ENCODE measurements around the gene AUTS2. TPM values are rescaled to one million over a fixed set of nuclear protein-coding genes. Genes with fewer than 3 reads are reported as not detected.

The AUTS2 gene
- total and polyA plus RNA-seq, 9 of the 15 experiments (the other 6 are each of a cell fraction or from before 2014, with no cell fraction given), result 0.58 TPM; not detected in 8

DNA sequence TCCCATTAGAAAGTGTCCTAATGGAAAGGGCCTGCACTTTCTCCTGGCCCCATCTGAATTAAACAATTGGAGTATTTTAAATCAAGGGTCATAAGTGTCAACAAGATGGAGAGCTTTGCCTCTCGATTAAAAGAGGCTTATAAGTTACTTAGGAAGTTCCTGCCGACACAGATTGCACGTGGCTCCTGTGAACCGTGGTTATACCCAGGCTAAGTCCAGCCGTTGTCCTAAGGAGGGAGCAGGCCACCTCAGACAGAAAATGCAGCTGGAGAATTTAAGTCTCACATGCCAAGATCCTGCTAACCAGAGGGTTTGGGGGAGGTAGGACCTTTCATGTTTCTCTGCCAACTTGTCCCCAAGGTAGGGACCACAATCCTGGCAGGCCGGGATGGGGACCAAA lies 907.2 kb downstream of the AUTS2 start:
- H3K36me3 ChIP-seq (ENCODE audit: control insufficient read depth, insufficient read depth, low read length), result no peaks in the 10 kb centered on the region
- H3K27ac ChIP-seq (ENCODE audit: extremely low read depth, low read depth, low read length), result no peak overlapping the region
- H3K4me2 ChIP-seq (ENCODE audit: insufficient read depth, low read length), result no peak overlapping the region
- FAIRE-seq, result no peak
- intact Hi-C loops (cut with micrococcal nuclease) (no loop called here), in situ Hi-C loops (cut with MboI) (no loop called here)
- H3K27me3 ChIP-seq (ENCODE audit: control insufficient read depth in 2 of 2, insufficient read depth in 2 of 2, low read length in 2 of 2), result peaks cover 2 to 10% of the 10 kb centered on the region in 2 experiments; a peak in 2 of 5 replicates
- no TSS peak for BruUV-seq (replicated peaks)
- DNase-seq (ENCODE audit: extremely low read depth in 1 of 4, low spot score in 3 of 4), result no peak
- POLR2A ChIA-PET, result interaction anchor here (0.6 kb wide), 1 partner anchor 364 kb away, joined by 3 read pairs; no protein-coding TSS in a partner anchor
- no peaks in the 10 kb centered on the region for H3K9me1 ChIP-seq (ENCODE audit: control insufficient read depth, insufficient read depth, low read length)
- 0% methylated on average over 6 of the region's 6 CpGs for WGBS (ENCODE audit: insufficient coverage, low coverage, missing lambda C conversion rate)
- ATAC-seq, result no peak
- H3K9ac ChIP-seq (ENCODE audit: insufficient read depth in 1 of 2, low read depth in 2 of 2, low read length in 2 of 2), result no peak overlapping the region
- H3K4me1 ChIP-seq (replicated peaks in 1 of 2; ENCODE audit: control insufficient read depth in 2 of 2, insufficient read depth in 2 of 2, low read length in 2 of 2), result no peaks in the 10 kb centered on the region
- no peaks in the 10 kb centered on the region for H3K79me2 ChIP-seq (ENCODE audit: control insufficient read depth, insufficient read depth, low read length)
- no peaks in the 10 kb centered on the region; the same call in 1 of the 2 replicates for H4K20me1 ChIP-seq (replicated peaks; ENCODE audit: control insufficient read depth, insufficient read depth, low read length)
- no peaks in the 10 kb centered on the region for H3K9me3 ChIP-seq (replicated peaks; ENCODE audit: control insufficient read depth, insufficient read depth, low read depth, low read length)
- TF ChIP-seq ZNF780A (CRISPR knock-in tag; IDR thresholded peaks at IDR 0.05), result no peak
- TF ChIP-seq BCL6 (CRISPR knock-in tag; IDR thresholded peaks at IDR 0.05), result no peak
- no peak for TF ChIP-seq ZNF589 (CRISPR knock-in tag; IDR thresholded peaks at IDR 0.05; ENCODE audit: low read depth)
- TF ChIP-seq HDAC1 (IDR thresholded peaks at IDR 0.05), result no peak
- no peak overlapping the region for H3K4me3 ChIP-seq
- no peak overlapping the region for H2AFZ ChIP-seq (ENCODE audit: low read depth, low read length)
- CTCF ChIA-PET (ENCODE audit: low intra/inter-chr PET ratio), result no interaction called here

DNA sequence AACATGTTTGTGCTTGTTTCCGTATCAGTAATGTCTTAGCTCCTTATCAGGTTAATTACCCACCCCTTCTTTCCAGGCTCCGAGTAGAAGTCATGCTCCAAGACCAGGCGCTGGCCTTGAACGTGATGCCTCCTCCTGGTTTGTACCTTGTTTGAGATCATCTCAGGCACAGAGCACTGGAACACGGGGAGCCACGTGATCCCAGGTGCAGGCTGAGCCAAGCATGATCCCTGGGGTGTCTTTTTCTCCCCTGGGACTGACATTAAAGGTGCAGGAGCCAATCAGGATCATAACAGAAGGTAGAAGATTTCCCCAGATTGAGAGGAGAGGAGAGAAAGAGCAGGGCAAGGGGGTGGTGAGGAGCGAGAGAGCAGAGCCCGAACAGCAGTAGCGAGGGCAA lies 907.6 kb downstream of the AUTS2 start:
- BruUV-seq (replicated peaks), result no TSS peak
- Histone ChIP-seq H3K36me3 (ENCODE audit: control insufficient read depth, insufficient read depth, low read length) (no peaks in the 10 kb centered on the region), H3K4me3 (no peak overlapping the region), H3K4me1 (replicated peaks in 1 of 2; ENCODE audit: control insufficient read depth in 2 of 2, insufficient read depth in 2 of 2, low read length in 2 of 2) (no peaks in the 10 kb centered on the region), H3K79me2 (ENCODE audit: control insufficient read depth, insufficient read depth, low read length) (no peaks in the 10 kb centered on the region), H2AFZ (ENCODE audit: low read depth, low read length) (no peak overlapping the region), H3K9ac (ENCODE audit: insufficient read depth in 1 of 2, low read depth in 2 of 2, low read length in 2 of 2) (no peak overlapping the region), H3K4me2 (ENCODE audit: insufficient read depth, low read length) (no peak overlapping the region), H4K20me1 (replicated peaks; ENCODE audit: control insufficient read depth, insufficient read depth, low read length) (no peaks in the 10 kb centered on the region; the same call in 1 of the 2 replicates), H3K27me3 (ENCODE audit: control insufficient read depth in 2 of 2, insufficient read depth in 2 of 2, low read length in 2 of 2) (peaks cover 2 to 10% of the 10 kb centered on the region in 2 experiments; a peak in 2 of 5 replicates), H3K9me1 (ENCODE audit: control insufficient read depth, insufficient read depth, low read length) (no peaks in the 10 kb centered on the region), H3K27ac (ENCODE audit: extremely low read depth, low read depth, low read length) (no peak overlapping the region), H3K9me3 (replicated peaks; ENCODE audit: control insufficient read depth, insufficient read depth, low read depth, low read length) (no peaks in the 10 kb centered on the region)
- intact Hi-C loops (cut with micrococcal nuclease), result no loop called here
- WGBS (ENCODE audit: insufficient coverage, low coverage, missing lambda C conversion rate), result 0% methylated on average over 9 of the region's 9 CpGs
- no peak for FAIRE-seq
- DNase-seq (ENCODE audit: extremely low read depth in 1 of 4, low spot score in 3 of 4), result no peak
- no peak for ATAC-seq
- in situ Hi-C loops (cut with MboI), result no loop called here
- CTCF ChIA-PET (ENCODE audit: low intra/inter-chr PET ratio), result no interaction called here
- POLR2A ChIA-PET, result no interaction called here
- TF ChIP-seq ZKSCAN1 (IDR thresholded peaks at IDR 0.05; ENCODE audit: low read depth, low read length), result no peak
- no peak for TF ChIP-seq SMAD2 (IDR thresholded peaks at IDR 0.05; ENCODE audit: low read depth, low read length)
- TF ChIP-seq ZNF76 (CRISPR knock-in tag; IDR thresholded peaks at IDR 0.05; ENCODE audit: borderline replicate concordance), result no peak
- TF ChIP-seq, protein P1, sequence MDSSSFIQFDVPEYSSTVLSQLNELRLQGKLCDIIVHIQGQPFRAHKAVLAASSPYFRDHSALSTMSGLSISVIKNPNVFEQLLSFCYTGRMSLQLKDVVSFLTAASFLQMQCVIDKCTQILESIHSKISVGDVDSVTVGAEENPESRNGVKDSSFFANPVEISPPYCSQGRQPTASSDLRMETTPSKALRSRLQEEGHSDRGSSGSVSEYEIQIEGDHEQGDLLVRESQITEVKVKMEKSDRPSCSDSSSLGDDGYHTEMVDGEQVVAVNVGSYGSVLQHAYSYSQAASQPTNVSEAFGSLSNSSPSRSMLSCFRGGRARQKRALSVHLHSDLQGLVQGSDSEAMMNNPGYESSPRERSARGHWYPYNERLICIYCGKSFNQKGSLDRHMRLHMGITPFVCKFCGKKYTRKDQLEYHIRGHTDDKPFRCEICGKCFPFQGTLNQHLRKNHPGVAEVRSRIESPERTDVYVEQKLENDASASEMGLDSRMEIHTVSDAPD (CRISPR knock-in tag; IDR thresholded peaks at IDR 0.05), result no peak
- no peak for TF ChIP-seq POLR2A (conservative IDR thresholded peaks at IDR 0.05)
- no peak for TF ChIP-seq MTF1 (CRISPR knock-in tag; IDR thresholded peaks at IDR 0.05; ENCODE audit: borderline replicate concordance)
- TF ChIP-seq, protein P2, sequence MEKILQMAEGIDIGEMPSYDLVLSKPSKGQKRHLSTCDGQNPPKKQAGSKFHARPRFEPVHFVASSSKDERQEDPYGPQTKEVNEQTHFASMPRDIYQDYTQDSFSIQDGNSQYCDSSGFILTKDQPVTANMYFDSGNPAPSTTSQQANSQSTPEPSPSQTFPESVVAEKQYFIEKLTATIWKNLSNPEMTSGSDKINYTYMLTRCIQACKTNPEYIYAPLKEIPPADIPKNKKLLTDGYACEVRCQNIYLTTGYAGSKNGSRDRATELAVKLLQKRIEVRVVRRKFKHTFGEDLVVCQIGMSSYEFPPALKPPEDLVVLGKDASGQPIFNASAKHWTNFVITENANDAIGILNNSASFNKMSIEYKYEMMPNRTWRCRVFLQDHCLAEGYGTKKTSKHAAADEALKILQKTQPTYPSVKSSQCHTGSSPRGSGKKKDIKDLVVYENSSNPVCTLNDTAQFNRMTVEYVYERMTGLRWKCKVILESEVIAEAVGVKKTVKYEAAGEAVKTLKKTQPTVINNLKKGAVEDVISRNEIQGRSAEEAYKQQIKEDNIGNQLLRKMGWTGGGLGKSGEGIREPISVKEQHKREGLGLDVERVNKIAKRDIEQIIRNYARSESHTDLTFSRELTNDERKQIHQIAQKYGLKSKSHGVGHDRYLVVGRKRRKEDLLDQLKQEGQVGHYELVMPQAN (IDR thresholded peaks at IDR 0.05; ENCODE audit: borderline replicate concordance), result no peak
- no peak for TF ChIP-seq TARDBP (IDR thresholded peaks at IDR 0.05)
- TF ChIP-seq, protein P3, sequence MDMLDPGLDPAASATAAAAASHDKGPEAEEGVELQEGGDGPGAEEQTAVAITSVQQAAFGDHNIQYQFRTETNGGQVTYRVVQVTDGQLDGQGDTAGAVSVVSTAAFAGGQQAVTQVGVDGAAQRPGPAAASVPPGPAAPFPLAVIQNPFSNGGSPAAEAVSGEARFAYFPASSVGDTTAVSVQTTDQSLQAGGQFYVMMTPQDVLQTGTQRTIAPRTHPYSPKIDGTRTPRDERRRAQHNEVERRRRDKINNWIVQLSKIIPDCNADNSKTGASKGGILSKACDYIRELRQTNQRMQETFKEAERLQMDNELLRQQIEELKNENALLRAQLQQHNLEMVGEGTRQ (CRISPR knock-in tag; IDR thresholded peaks at IDR 0.05), result no peak
- no peak for TF ChIP-seq ZNF561 (CRISPR knock-in tag; conservative IDR thresholded peaks at IDR 0.05)
